Type B pancreatic cell (in vitro differentiated cells): ENCODE measurements around the gene E4F1. TPM values are rescaled to one million over a fixed set of nuclear protein-coding genes. Genes with fewer than 3 reads are reported as not detected.

ENCODE experiments used
- DNase-seq: peaks from one replicate; pipeline ENCODE4 v3.0.0; 2021; ENCODE audit warnings: mixed read lengths; ENCODE audit not compliant: unreplicated experiment; ENCODE audit errors: extremely low spot score
- H3K27ac Mint-ChIP-seq: 2 replicates; pipeline ENCODE4 v1.8.0; 2021; ENCODE audit warnings: mild to moderate bottlenecking, mixed read lengths
- H3K27me3 Mint-ChIP-seq: 2 replicates; pipeline ENCODE4 v1.8.0; 2021; ENCODE audit warnings: mixed read lengths
- H3K36me3 Mint-ChIP-seq: 2 replicates; pipeline ENCODE4 v1.8.0; 2021; ENCODE audit warnings: mixed read lengths
- H3K4me1 Mint-ChIP-seq: one replicate; pipeline ENCODE4 v1.8.0; 2021; ENCODE audit warnings: mixed read lengths; ENCODE audit not compliant: unreplicated experiment
- H3K4me3 Mint-ChIP-seq: 2 replicates; pipeline ENCODE4 v1.8.0; 2021; ENCODE audit warnings: mild to moderate bottlenecking, mixed read lengths
- H3K9me3 Mint-ChIP-seq: 2 replicates; pipeline ENCODE4 v1.8.0; 2021; ENCODE audit warnings: mixed read lengths
- CTCF ChIP-seq: fragments of 200-600 bp; sonication (generic); conservative IDR thresholded peaks from 2 replicates; pipeline ENCODE4 v1.5.0; 2021; ENCODE audit warnings: antibody characterized with exemption, mild to moderate bottlenecking
- total RNA-seq: library from RNA; stranded (reverse); gene quantifications from 2 replicates; pipeline ENCODE4 v1.2.1, GENCODE V29; 2021; ENCODE audit warnings: low replicate concordance

The E4F1 gene
- total RNA-seq, 1 donor from 2014 or later, result 30.4 TPM

GRCh38 chr16:2180461-2180860 is 42.9 kb upstream of the E4F1 start:
- no peak for DNase-seq
- Mint-ChIP-seq H3K9me3 (no peaks in the 10 kb centered on the region), H3K27ac (no peak overlapping the region), H3K27me3 (no peaks in the 10 kb centered on the region), H3K4me3 (no peak overlapping the region), H3K4me1 (peaks cover 3% of the 10 kb centered on the region), H3K36me3 (peaks cover 4% of the 10 kb centered on the region)
- TF ChIP-seq CTCF, result no peak

DNA sequence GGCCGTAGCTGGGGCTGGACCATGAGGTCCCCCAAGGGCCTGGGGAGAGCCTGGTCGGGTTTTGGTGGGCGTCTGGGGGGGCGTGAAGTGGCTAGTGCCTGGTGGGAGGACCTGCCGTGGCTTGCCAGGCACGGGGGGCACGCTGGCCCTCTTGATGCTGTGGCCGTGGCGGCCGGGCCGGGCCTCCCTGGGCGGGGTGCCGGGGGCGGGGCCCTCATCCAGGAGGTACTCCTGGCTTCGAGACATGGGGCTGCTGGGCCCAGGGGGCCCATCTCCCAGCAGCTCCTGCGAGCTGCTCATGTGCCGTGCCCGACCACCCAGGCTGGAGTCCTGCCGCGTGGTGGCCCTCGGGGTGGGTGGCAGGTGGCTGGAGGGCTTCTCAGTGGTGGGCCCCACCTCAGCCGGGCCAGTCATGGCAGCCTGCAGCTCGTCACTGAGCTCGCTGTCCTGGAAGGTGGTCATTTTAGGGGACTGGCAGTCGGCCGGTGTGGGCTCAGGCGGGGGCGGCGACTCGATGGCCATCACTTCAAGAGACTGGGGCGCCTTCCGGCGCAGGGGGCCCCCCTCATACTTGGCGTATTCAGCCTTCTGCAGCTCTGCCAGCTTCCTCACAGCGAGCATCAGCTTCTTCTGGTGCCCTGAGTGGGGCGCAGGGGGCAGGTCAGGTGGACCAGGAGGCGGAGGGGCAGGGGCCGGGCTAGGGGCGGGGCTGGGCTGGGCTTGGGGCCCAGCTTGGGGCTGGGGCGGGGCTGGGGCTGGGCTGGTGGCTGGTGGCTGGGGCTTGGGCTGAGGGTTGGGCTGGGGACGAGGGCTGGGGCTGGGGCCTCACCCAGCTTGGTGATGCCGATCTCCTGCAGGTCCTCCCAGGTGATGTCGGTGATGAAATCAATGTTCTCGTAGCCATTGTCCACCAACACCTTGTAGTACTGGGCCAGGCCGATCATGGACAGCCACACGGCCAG is 42.1 kb upstream of the E4F1 start:
- Mint-ChIP-seq H3K9me3 (no peaks in the 10 kb centered on the region), H3K36me3 (peaks cover 4% of the 10 kb centered on the region), H3K27me3 (no peaks in the 10 kb centered on the region), H3K27ac (no peak overlapping the region), H3K4me1 (peaks cover 3% of the 10 kb centered on the region), H3K4me3 (no peak overlapping the region)
- DNase-seq, result no peak
- no peak for TF ChIP-seq CTCF

GRCh38 chr16:2181952-2182351 is 41.4 kb upstream of the E4F1 start:
- no peak for TF ChIP-seq CTCF
- peaks cover 3% of the 10 kb centered on the region for H3K4me1 Mint-ChIP-seq
- DNase-seq, result no peak
- no peaks in the 10 kb centered on the region for H3K27me3 Mint-ChIP-seq
- no peaks in the 10 kb centered on the region for H3K9me3 Mint-ChIP-seq
- H3K4me3 Mint-ChIP-seq, result peak overlapping the region; percentile 23
- H3K27ac Mint-ChIP-seq, result no peak overlapping the region
- peaks cover 4% of the 10 kb centered on the region for H3K36me3 Mint-ChIP-seq

GRCh38 chr16:2183671-2184070 is 39.7 kb upstream of the E4F1 start:
- Mint-ChIP-seq H3K4me3 (no peak overlapping the region), H3K9me3 (no peaks in the 10 kb centered on the region), H3K36me3 (no peaks in the 10 kb centered on the region), H3K27ac (no peak overlapping the region), H3K27me3 (no peaks in the 10 kb centered on the region), H3K4me1 (peaks cover 3% of the 10 kb centered on the region)
- no peak for TF ChIP-seq CTCF
- no peak for DNase-seq

GRCh38 chr16:2184346-2184745 is 39.0 kb upstream of the E4F1 start:
- DNase-seq, result no peak
- H3K27me3 Mint-ChIP-seq, result no peaks in the 10 kb centered on the region
- TF ChIP-seq CTCF, result no peak
- H3K4me1 Mint-ChIP-seq, result peaks cover 3% of the 10 kb centered on the region
- H3K9me3 Mint-ChIP-seq, result no peaks in the 10 kb centered on the region
- H3K27ac Mint-ChIP-seq, result no peak overlapping the region
- no peak overlapping the region for H3K4me3 Mint-ChIP-seq
- no peaks in the 10 kb centered on the region for H3K36me3 Mint-ChIP-seq
